Astrocyte (in vitro differentiated cells and primary cell): Measurements from ENCODE around the gene RAPGEF4. TPM values are rescaled to one million over a fixed set of nuclear protein-coding genes. Genes with fewer than 3 reads are reported as not detected.

Source experiments
- DNase-seq: peaks from one replicate; pipeline ENCODE4 v3.0.0-alpha.2; 2010; ENCODE audit warnings: low read depth
- FAIRE-seq: peaks from 2 replicates; lab custom pipeline; 2011; peaks lifted over from hg19 to GRCh38; lab: Jason Lieb, UNC
- H2AFZ ChIP-seq: 2 replicates; pipeline ENCODE4 v1.6.0; 2012; ENCODE audit warnings: low read depth, low read length, inconsistent platforms
- H3K27ac ChIP-seq: 2 replicates; pipeline ENCODE4 v1.5.1; 2011; ENCODE audit warnings: low read depth, low read length, inconsistent platforms
- H3K27me3 ChIP-seq: 2 replicates; pipeline ENCODE4 v1.6.0; 2011; ENCODE audit warnings: low read length, inconsistent platforms; ENCODE audit not compliant: insufficient read depth
- H3K36me3 ChIP-seq: 2 replicates; pipeline ENCODE4 v1.5.1; 2011; ENCODE audit warnings: low read length, inconsistent platforms; ENCODE audit not compliant: insufficient read depth
- H3K4me1 ChIP-seq: 2 replicates; pipeline ENCODE4 v1.5.1; 2011; ENCODE audit warnings: low read length, inconsistent platforms; ENCODE audit not compliant: insufficient read depth
- H3K4me2 ChIP-seq: 2 replicates; pipeline ENCODE4 v1.6.0; 2012; ENCODE audit warnings: low read length, inconsistent platforms
- H3K4me3 ChIP-seq: 2 replicates; pipeline ENCODE4 v1.5.1; 2011; ENCODE audit warnings: low read depth, mild to moderate bottlenecking, low read length, inconsistent platforms; ENCODE audit not compliant: insufficient read depth
- H3K79me2 ChIP-seq: 2 replicates; pipeline ENCODE4 v1.6.0; 2012; ENCODE audit warnings: mild to moderate bottlenecking, low read length, inconsistent platforms; ENCODE audit not compliant: insufficient read depth
- H3K9ac ChIP-seq: 2 replicates; pipeline ENCODE4 v1.6.0; 2012; ENCODE audit warnings: mild to moderate bottlenecking, low read length, inconsistent platforms
- H3K9me3 ChIP-seq: 2 replicates; pipeline ENCODE4 v1.5.1; 2012; ENCODE audit warnings: low read depth, mild to moderate bottlenecking, low read length, inconsistent platforms; ENCODE audit not compliant: insufficient read depth
- H4K20me1 ChIP-seq: 2 replicates; pipeline ENCODE4 v1.6.0; 2012; ENCODE audit warnings: low read length, inconsistent platforms; ENCODE audit not compliant: insufficient read depth
- H3K27ac Mint-ChIP-seq: one replicate; pipeline ENCODE4 v1.8.0; 2021; ENCODE audit warnings: mild to moderate bottlenecking, mixed read lengths; ENCODE audit not compliant: unreplicated experiment
- H3K27me3 Mint-ChIP-seq: one replicate; pipeline ENCODE4 v1.8.0; 2021; ENCODE audit warnings: low read depth, mixed read lengths; ENCODE audit not compliant: unreplicated experiment
- H3K36me3 Mint-ChIP-seq: one replicate; pipeline ENCODE4 v1.8.0; 2021; ENCODE audit warnings: low read depth, mixed read lengths; ENCODE audit not compliant: unreplicated experiment
- H3K4me1 Mint-ChIP-seq: one replicate; pipeline ENCODE4 v1.8.0; 2021; ENCODE audit warnings: low read depth, mixed read lengths; ENCODE audit not compliant: unreplicated experiment
- H3K4me3 Mint-ChIP-seq: one replicate; pipeline ENCODE4 v1.8.0; 2021; ENCODE audit warnings: mild to moderate bottlenecking, moderate library complexity, mixed read lengths; ENCODE audit not compliant: unreplicated experiment
- H3K9me3 Mint-ChIP-seq: one replicate; pipeline ENCODE4 v1.8.0; 2021; ENCODE audit warnings: mild to moderate bottlenecking, mixed read lengths; ENCODE audit not compliant: unreplicated experiment
- EZH2 ChIP-seq: IDR thresholded peaks from 2 replicates; pipeline ENCODE4 v1.6.1; 2012; ENCODE audit warnings: mild to moderate bottlenecking, low read length, inconsistent platforms; ENCODE audit not compliant: insufficient read depth
- total RNA-seq: library from RNA; stranded (reverse); gene quantifications from 2 replicates; pipeline ENCODE4 v1.2.1, GENCODE V29; 2021
- TF ChIP-seq, protein P1 (sequence below): IDR thresholded peaks from 2 replicates; pipeline ENCODE4 v1.5.1; 2011; ENCODE audit warnings: low read depth, mild to moderate bottlenecking, inconsistent platforms, low read length, moderate library complexity; ENCODE audit not compliant: insufficient read depth

Gene RAPGEF4
- total RNA-seq, 1 donor from 2014 or later = 1.1 TPM

DNA sequence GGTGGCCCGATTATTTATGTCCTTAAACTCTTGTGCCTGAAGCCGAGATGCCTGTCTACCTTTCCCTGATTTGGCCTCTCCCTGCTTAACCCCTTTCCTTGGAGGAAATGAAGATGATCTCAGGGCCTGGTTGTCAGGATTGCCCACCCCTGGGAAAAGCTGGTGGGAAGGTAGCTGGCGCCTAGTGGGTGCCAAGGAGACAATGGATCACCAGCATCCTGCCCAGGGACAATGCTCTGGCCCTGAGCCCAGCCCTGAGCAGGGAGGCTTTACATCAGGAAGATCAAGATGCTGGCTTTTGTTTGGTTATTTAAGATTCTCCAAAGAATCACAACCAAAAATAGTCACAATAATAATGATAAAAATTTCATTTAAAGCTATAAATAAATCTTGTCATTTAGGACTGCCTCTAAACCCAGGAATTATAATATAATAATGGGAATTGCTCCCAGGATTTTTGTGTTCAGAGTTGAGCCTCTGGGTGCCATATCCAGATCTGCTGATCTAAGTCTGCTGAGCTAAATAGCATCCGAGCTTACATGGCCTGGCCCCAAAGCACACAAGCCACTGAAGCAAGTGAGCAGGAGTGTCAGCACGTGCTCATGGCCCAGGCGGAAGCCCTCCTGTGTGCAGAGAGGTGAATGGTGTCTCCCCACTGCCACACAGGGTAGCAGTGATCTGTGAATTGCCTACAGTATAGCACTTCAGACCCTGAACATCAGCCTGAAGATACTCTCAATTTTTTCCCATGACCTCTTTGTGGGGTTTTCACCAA, 282.2 kb downstream of the RAPGEF4 start:
- H3K9me3 Mint-ChIP-seq = no peaks in the 10 kb centered on the region
- H3K4me2 ChIP-seq = no peak overlapping the region
- FAIRE-seq = no peak

DNA sequence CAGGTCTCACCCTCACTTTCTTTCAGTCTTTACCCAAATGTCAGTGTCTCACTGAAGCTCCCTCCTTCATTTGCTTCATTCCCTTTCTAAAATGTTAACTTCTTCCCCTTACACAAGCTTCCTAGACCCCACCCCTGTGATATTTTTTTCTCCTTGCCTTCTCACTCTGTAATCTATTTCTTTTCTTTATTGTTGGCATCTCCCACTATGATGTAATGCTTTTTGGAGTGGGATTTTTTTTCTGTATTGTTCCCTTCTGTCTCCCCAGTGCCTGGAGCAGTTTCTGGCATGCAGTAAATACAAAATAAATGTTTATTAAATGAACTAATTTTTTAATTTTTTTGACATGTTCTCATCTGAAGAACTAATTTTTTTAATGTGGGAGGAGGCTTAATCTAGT, 284.1 kb downstream of the RAPGEF4 start:
- Mint-ChIP-seq H3K27ac (no peak overlapping the region), H3K36me3 (no peaks in the 10 kb centered on the region), H3K4me3 (no peak overlapping the region), H3K9me3 (no peaks in the 10 kb centered on the region), H3K27me3 (peaks cover 14% of the 10 kb centered on the region), H3K4me1 (no peaks in the 10 kb centered on the region)
- Histone ChIP-seq H2AFZ (no peak overlapping the region), H3K27ac (no peak overlapping the region), H3K79me2 (no peaks in the 10 kb centered on the region), H3K4me3 (no peak overlapping the region), H4K20me1 (no peaks in the 10 kb centered on the region), H3K4me1 (no peaks in the 10 kb centered on the region), H3K36me3 (no peaks in the 10 kb centered on the region), H3K9me3 (no peaks in the 10 kb centered on the region), H3K27me3 (no peaks in the 10 kb centered on the region), H3K4me2 (no peak overlapping the region), H3K9ac (no peak overlapping the region)
- no peak for DNase-seq
- TF ChIP-seq EZH2 = no peak
- TF ChIP-seq, protein P1, sequence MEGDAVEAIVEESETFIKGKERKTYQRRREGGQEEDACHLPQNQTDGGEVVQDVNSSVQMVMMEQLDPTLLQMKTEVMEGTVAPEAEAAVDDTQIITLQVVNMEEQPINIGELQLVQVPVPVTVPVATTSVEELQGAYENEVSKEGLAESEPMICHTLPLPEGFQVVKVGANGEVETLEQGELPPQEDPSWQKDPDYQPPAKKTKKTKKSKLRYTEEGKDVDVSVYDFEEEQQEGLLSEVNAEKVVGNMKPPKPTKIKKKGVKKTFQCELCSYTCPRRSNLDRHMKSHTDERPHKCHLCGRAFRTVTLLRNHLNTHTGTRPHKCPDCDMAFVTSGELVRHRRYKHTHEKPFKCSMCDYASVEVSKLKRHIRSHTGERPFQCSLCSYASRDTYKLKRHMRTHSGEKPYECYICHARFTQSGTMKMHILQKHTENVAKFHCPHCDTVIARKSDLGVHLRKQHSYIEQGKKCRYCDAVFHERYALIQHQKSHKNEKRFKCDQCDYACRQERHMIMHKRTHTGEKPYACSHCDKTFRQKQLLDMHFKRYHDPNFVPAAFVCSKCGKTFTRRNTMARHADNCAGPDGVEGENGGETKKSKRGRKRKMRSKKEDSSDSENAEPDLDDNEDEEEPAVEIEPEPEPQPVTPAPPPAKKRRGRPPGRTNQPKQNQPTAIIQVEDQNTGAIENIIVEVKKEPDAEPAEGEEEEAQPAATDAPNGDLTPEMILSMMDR = no peak
- FAIRE-seq = no peak

More for the DNA sequence above, 282.2 kb downstream of the RAPGEF4 start:
- Histone ChIP-seq H3K9me3 (no peaks in the 10 kb centered on the region), H3K36me3 (no peaks in the 10 kb centered on the region), H3K4me1 (no peaks in the 10 kb centered on the region), H3K27ac (no peak overlapping the region), H4K20me1 (no peaks in the 10 kb centered on the region), H2AFZ (no peak overlapping the region), H3K4me3 (no peak overlapping the region), H3K27me3 (no peaks in the 10 kb centered on the region), H3K9ac (no peak overlapping the region), H3K79me2 (no peaks in the 10 kb centered on the region)
- Mint-ChIP-seq H3K27ac (no peak overlapping the region), H3K27me3 (peaks cover 16% of the 10 kb centered on the region), H3K4me3 (no peak overlapping the region), H3K36me3 (no peaks in the 10 kb centered on the region), H3K4me1 (no peaks in the 10 kb centered on the region)
- no peak for DNase-seq
- no peak for TF ChIP-seq EZH2
- TF ChIP-seq, protein P1 = no peak

DNA sequence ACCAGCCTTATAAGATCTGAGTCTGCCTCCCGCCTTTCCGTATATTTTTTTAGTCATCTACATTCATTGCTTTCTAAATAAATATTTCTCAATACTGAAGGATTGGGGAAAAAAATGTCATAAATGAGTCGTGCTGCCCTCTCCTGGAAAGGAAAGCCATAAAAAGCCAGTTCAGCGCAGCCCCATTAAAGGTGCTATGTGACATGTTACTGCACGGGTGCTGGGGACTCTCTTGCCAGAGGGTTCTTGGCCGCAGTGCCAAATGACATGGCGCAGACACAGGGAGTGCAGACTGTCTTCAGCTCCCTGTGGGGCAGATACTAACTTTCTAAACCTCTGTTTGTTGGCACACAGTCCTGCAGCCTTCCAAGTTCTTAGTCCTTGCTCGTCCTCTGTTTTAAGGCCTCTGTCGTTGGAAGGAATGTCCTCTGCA, 286.3 kb downstream of the RAPGEF4 start:
- Mint-ChIP-seq H3K27me3 (peaks cover 20% of the 10 kb centered on the region), H3K27ac (no peak overlapping the region), H3K4me3 (no peak overlapping the region), H3K9me3 (no peaks in the 10 kb centered on the region), H3K4me1 (no peaks in the 10 kb centered on the region), H3K36me3 (no peaks in the 10 kb centered on the region)
- H2AFZ ChIP-seq = no peak overlapping the region
- H4K20me1 ChIP-seq = no peaks in the 10 kb centered on the region
- no peak for FAIRE-seq
- no peak for DNase-seq
- H3K27ac ChIP-seq = no peak overlapping the region
- H3K4me3 ChIP-seq = no peak overlapping the region
- no peaks in the 10 kb centered on the region for H3K36me3 ChIP-seq
- no peaks in the 10 kb centered on the region for H3K79me2 ChIP-seq
- H3K4me2 ChIP-seq = no peak overlapping the region
- TF ChIP-seq, protein P1 = peak; percentile 47
- no peak for TF ChIP-seq EZH2
- H3K9ac ChIP-seq = no peak overlapping the region
- no peaks in the 10 kb centered on the region for H3K9me3 ChIP-seq
- H3K4me1 ChIP-seq = no peaks in the 10 kb centered on the region
- H3K27me3 ChIP-seq = no peaks in the 10 kb centered on the region
